Dendritic cell treated with granulocyte-macrophage colony-stimulating factor and Interleukin-4, amounts not matched to agents 40 ng/mL and 50 ng/mL, for 4 days (primary cell): ENCODE measurements around the gene ZNRF2.

Experiments used
- H3K27ac Mint-ChIP-seq: one replicate; pipeline ENCODE4 v1.8.0; 2022; ENCODE audit warnings: mild to moderate bottlenecking, mixed read lengths
- H3K27me3 Mint-ChIP-seq: one replicate; pipeline ENCODE4 v1.8.0; 2022; ENCODE audit warnings: mild to moderate bottlenecking, mixed read lengths
- H3K36me3 Mint-ChIP-seq: one replicate; pipeline ENCODE4 v1.8.0; 2022; ENCODE audit warnings: low read depth, mixed read lengths
- H3K4me1 Mint-ChIP-seq: one replicate; pipeline ENCODE4 v1.8.0; 2022; ENCODE audit warnings: low read depth, mixed read lengths
- H3K4me3 Mint-ChIP-seq: one replicate; pipeline ENCODE4 v1.8.0; 2022; ENCODE audit warnings: mild to moderate bottlenecking, moderate library complexity, mixed read lengths
- H3K9me3 Mint-ChIP-seq: one replicate; pipeline ENCODE4 v1.8.0; 2022; ENCODE audit warnings: mixed read lengths
- intact Hi-C: fragments of 100-400 bp; cut with micrococcal nuclease; formaldehyde crosslinking; loops from one replicate; pipeline ENCODE4 v1.15.0; 2022

Gene ZNRF2

GRCh38 chr7:30412782-30413504 lies 128.5 kb downstream of the ZNRF2 start:
- Mint-ChIP-seq H3K27me3 (no peaks in the 10 kb centered on the region), H3K27ac (no peak overlapping the region), H3K4me1 (peaks cover 18% of the 10 kb centered on the region), H3K4me3 (no peak overlapping the region), H3K9me3 (no peaks in the 10 kb centered on the region), H3K36me3 (peaks cover 5% of the 10 kb centered on the region)
- intact Hi-C loops: loop anchor here (1.0 kb wide), 1 partner anchor 249 kb away; no protein-coding TSS in a partner anchor

GRCh38 chr7:30413864-30414263 lies 129.5 kb downstream of the ZNRF2 start:
- Mint-ChIP-seq H3K4me1 (peaks cover 18% of the 10 kb centered on the region), H3K27me3 (no peaks in the 10 kb centered on the region), H3K27ac (no peak overlapping the region), H3K4me3 (no peak overlapping the region), H3K36me3 (no peaks in the 10 kb centered on the region), H3K9me3 (no peaks in the 10 kb centered on the region)
- intact Hi-C loops: loop anchor here (1.0 kb wide), 1 partner anchor 250 kb away; no protein-coding TSS in a partner anchor
